Fibroblast of lung (primary cell): ENCODE measurements around the gene CMA1.

Experiments
- EZH2 ChIP-seq: IDR thresholded peaks from 2 replicates; pipeline ENCODE4 v1.5.1; 2012; ENCODE audit warnings: low read length, control low read depth, mild to moderate bottlenecking; ENCODE audit errors: missing control alignments
- TF ChIP-seq, protein P1 (sequence below), 2 donors: IDR thresholded peaks in 1 of 2; conservative IDR thresholded peaks in 1 of 2; 1 replicate in 1 of 2; 2 replicates in 1 of 2; pipeline ENCODE4 v1.5.1; 2011 to 2012; ENCODE audit warnings: low read length in 2 of 2, control low read depth in 1 of 2, inconsistent platforms in 1 of 2, low read depth in 1 of 2, mild to moderate bottlenecking in 1 of 2

DNA sequence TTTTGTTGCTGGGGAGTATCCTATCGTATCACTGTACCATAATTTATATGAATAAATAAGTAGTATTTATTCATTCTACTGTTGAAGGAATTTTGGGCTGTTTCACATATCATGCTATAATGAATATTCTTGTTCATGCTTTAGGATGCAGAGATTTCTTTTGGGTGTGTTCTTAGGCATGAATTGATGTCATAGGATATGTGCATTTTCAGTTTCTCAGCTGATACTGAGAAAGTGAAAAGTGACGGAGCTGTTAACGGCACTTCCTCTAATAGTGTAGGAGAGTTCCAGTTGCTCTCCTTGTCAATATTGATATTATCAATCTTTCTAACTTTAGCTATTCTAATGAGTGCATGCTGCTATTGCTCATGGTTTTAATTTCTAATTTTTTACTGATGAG lies 42.3 kb downstream of the CMA1 start:
- TF ChIP-seq, protein P1, sequence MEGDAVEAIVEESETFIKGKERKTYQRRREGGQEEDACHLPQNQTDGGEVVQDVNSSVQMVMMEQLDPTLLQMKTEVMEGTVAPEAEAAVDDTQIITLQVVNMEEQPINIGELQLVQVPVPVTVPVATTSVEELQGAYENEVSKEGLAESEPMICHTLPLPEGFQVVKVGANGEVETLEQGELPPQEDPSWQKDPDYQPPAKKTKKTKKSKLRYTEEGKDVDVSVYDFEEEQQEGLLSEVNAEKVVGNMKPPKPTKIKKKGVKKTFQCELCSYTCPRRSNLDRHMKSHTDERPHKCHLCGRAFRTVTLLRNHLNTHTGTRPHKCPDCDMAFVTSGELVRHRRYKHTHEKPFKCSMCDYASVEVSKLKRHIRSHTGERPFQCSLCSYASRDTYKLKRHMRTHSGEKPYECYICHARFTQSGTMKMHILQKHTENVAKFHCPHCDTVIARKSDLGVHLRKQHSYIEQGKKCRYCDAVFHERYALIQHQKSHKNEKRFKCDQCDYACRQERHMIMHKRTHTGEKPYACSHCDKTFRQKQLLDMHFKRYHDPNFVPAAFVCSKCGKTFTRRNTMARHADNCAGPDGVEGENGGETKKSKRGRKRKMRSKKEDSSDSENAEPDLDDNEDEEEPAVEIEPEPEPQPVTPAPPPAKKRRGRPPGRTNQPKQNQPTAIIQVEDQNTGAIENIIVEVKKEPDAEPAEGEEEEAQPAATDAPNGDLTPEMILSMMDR (conservative IDR thresholded peaks at IDR 0.05 in 1 of 2, IDR thresholded peaks at IDR 0.05 in 1 of 2; ENCODE audit: low read depth in 1 of 2, low read length in 2 of 2): no peak
- TF ChIP-seq EZH2: no peak
